Inferior parietal cortex (tissue), 1 donor: Measurements from ENCODE around the gene KAZN.
"Not testable (repeated sequence)": the region's sequence is repeated elsewhere in the genome, so short reads cannot be mapped to it uniquely, and the experiment has no call there.

ENCODE experiments used
- DNase-seq: peaks from one replicate; pipeline ENCODE4 v3.0.0-alpha.2; 2016; ENCODE audit errors: extremely low spot score

The KAZN gene

DNA sequence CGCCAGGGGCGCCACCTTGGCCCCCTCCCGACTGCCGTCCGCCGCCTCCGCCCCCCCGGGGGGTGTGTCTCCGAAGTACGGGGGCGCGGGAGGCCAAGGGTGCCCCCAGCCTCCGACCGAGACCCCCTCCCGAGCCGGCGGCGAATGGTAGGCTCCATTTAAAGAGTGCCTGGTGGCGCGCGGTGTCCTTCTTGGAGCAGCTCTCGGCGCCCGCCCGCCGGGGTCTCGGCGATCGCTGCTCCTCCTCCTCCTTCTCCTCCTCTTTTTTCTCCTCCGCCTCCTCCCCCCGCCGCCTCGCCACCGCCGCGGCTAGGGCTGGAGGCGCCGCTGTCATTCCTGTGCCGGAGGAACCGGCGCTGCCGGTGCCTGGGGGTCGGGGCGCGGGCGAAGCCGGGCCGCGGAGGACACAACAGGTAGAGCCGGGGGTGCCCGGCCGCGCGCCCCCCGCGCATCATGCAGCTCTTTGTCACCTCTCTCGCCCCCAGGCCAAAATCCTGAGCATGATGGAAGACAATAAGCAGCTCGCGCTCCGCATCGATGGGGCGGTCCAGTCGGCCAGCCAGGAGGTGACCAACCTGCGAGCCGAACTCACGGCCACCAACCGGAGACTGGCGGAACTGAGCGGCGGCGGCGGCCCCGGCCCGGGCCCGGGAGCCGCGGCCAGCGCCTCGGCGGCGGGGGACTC is at the start of gene KAZN:
Gene KAZN (plus strand): TSS at position 188 of the 685 bp plus-strand sequence.
- no peak for DNase-seq

DNA sequence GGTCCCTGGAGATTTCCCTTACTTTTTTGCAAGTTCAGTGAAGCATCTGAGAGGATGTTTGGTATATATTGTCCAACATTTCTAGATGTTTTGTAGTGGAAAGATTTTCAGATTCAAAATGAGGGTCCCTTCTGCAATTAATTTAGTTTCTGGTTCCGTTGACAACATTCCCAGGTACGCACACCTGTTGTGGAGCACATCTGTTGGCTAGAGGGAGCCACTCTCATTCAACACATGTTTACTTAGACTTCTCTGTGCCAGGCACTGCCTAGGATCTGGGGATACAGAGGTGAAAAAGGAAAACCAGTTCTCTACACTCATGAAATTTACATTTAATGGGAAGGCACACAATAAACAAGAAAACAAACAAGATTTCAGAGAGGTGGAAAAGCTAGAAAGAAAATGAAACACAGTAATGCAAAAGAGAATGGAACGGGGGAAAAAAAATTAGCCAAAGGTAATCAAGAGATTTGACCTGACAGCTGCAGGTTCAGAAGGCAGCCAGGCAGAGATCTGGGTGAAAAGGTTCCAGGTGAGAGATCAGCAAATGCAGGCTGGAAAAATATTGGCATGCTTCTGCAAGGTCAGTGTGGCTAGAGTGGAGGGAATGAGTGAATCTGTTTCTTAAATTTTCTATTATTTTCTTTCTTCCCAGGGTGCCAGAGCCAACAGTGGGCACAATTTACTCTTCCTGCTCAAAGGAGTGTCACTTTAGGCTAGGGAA is 48.4 kb upstream of the KAZN start:
- DNase-seq = no peak

DNA sequence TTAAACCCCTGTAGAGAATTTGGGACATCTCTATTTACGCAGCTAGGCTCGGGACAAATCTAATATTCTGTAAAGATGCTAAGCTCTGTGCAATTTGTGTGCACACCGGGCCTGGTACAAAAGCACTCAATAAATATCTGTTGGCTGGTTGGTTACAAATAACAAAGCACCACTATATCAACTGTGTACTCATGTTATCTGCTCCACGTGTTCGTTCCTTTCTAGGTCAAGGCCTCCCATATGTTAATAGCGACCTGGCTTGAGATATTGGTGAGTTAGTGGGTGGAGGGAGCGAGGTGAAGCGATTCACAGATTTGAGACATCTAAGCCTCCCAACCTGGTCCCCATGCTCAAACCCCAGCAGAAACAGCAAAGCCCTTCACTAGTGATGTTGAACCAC is 47.1 kb upstream of the KAZN start:
- no peak for DNase-seq

DNA sequence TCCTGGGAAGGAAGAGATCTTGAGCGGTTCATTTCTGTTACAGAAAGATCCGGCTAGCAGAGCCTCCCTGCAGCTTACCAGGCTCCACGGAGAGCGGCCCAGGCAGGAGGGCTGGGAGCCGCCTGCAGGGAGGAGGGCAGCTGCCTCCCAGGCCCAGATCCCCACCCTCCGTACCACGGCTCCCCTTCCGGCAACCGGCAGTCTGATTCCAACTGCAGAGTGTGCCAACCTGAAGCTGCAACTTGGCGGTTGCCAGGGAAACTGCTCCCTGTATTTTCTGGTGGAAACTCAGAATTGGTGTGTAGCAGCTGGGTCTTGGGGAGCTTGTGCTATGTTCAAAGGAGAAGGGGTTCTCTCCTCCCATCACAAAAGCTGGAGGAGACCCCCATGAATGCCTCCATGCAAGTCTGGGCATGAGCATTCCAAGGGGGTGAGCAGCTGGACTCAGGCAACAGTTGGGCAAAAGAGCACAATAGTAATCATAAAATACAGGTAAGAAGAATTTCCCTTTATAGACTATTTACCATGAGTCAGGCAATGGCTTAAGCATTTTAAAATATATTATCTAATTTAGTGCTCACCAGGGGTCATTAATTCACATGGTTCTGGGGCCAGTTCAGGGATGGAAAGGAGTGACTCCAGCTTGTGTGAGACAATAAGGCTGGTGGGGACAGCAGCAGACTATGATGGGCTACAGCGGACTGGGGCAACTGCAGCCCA is 46.1 kb upstream of the KAZN start:
- no peak for DNase-seq

DNA sequence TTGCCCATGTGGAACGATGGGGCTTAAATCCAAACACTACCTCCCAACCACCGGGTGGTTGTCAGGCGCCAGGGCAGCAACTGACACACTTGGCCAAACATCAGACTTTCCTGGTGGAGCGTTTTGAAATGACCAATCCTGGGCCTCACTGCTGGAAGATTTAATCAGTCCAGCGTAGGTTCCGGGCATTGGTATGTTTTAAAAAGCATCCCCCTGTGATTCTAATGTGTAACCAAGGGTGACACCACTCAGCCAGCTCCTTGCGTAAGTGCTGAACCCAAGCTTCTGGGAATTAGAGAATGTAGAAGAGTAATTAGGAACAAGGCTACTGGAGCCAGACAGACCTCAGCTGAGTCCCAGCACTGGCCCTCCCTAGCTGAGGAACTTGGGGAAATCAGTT is 44.8 kb upstream of the KAZN start:
- DNase-seq = no peak

DNA sequence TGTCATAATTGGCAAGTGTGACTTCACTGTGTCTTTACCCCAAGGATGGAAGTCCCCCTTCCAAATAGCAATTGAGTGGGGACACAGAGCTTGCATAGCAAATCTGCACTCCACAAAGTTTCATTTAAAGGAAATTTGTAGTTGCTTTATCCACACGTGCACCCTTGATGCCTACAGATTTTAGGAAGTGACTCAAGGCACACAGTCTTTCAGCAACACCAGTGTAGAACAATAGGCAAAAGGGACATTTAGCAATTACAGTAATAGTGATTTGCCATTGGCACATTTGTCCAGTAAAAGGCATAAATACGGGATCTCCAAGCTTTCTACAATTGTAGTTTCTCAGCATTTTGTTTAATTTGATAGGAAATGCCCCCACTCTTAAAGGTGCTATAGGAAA is 43.4 kb upstream of the KAZN start:
- DNase-seq = no peak

DNA sequence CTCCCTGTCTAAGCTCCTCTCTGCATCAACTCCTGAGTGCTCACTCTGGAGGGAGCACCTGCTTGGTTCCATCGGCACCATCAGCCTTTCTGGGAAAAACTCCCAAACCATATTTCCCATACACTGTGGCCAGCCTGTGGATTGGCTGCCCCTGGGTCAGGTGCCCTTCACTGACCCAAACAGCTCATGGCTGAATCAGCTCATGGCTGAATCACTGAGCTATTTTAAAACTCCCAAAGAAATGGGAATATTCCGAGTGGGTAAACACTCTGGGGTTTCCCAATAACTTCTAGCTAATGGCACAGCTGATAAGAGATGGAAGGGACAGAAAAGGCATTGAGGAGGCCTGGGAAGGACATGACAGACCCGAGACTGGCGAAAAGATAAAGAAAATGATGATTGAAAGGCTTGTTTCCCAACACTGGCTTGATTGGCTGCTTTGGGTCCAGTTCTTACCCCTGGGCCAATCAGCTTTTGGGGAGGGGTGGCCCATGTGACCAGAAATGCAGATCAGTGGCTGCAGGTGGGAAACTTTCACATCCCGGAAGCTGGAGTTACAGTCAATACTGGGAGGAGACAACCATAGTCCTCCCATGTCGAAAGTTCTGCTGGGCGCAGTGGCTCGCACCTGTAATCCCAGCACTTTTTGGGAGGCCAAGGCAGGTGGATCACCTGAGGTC is 37.3 kb upstream of the KAZN start:
- DNase-seq = no peak

DNA sequence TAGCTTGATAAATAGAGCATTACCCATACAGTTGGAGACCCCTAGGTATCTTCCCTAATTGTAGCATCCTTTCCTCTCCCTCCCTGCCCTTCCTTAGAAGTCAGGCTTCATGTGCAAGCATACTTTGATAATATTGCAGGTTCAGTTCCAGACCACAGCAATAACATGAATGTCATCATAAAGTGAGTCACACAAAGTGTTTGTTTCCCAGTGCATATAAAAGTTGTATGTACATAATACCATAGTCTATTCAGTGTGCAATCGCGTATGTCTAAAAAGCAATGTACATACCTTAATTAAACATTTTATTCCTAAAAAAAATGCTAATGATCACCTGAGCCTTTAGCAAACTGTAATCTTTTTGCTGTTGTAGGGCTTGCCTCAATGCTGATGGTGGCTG is 33.4 kb upstream of the KAZN start:
- no peak for DNase-seq

DNA sequence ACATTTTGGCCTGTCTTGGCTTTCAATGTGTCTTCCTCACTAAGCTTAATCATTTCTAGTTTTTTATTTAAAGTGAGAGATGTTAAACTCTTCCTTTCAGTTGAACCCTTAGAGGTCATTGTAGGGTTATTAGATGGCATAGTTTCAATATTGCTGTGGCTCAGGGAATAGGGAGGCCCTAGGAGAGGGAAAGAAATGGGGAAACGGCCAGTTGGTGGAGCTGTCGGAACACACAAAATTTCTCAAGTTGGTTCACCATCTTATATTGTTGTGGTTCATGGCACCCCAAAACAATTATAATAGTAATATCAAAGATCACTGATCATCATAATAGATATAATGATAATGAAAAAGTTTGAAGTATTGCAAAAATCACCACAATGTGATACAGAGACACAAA is 31.4 kb upstream of the KAZN start:
- DNase-seq = no peak

DNA sequence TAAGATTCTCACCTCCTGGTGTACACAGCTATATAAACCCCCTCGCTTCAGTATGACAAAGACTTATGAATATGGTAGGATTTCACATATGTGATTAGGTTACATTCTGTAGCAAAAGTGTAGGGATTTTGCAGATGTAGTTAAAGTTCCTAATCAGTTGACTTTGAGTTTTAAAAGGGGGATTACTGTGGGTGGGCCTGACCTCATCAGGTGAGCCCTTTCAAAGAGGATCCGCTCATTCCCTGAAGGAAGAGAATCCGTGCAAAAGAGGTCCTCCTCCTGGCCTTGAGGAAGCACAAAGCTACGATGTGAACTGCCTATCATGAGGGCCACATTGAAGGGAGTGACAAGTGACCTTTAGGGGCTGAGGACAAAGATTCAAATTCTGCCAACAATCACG is 30.6 kb upstream of the KAZN start:
- no peak for DNase-seq

DNA sequence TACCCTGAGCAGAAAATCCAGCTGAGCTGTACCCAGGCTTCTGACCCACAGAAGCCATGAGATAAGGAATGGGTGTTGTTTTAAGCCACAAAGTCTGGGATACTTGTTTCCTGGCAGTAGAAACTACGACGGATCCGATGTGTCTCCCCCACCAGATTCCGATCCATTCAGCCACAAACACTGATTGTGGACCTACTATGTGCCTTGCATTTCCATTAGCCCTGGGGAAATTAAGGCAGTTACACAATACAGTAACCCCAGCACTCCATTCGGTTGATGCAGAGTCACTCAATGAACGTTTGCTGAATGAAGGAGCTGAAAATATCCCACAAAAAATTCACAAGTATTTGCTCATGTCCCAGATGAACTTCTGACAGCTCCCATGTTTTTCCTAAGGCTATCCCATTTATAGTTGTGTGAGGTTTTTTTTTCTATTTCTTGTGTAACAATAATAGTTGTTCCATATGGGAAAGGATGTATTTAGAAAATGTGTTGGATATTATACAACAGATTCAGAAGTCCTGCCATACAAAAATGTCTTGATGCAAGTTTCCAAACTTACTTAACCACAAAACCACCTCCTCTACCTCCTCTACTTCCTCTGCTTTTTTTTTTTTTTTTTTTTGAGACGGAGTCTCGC is 29.6 kb upstream of the KAZN start:
- DNase-seq = no peak

DNA sequence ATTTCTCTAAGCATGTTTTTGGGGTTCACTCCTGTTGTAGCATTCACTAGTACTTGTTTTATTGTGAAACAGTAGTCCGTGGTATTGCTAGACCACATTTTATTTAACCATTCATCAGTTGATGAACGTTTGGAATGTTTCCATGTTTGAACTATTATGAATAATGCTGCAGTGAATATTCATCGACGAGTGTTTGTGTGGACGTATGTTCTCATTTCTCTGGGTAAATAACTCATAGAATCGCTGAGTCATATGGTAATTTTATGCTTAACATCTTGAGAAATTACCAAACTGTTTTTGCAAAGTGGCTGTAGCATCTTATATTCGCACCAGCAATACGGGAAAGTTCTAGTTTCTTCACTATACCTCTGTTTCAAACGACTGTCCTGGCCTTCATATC is 28.0 kb upstream of the KAZN start:
- no peak for DNase-seq

DNA sequence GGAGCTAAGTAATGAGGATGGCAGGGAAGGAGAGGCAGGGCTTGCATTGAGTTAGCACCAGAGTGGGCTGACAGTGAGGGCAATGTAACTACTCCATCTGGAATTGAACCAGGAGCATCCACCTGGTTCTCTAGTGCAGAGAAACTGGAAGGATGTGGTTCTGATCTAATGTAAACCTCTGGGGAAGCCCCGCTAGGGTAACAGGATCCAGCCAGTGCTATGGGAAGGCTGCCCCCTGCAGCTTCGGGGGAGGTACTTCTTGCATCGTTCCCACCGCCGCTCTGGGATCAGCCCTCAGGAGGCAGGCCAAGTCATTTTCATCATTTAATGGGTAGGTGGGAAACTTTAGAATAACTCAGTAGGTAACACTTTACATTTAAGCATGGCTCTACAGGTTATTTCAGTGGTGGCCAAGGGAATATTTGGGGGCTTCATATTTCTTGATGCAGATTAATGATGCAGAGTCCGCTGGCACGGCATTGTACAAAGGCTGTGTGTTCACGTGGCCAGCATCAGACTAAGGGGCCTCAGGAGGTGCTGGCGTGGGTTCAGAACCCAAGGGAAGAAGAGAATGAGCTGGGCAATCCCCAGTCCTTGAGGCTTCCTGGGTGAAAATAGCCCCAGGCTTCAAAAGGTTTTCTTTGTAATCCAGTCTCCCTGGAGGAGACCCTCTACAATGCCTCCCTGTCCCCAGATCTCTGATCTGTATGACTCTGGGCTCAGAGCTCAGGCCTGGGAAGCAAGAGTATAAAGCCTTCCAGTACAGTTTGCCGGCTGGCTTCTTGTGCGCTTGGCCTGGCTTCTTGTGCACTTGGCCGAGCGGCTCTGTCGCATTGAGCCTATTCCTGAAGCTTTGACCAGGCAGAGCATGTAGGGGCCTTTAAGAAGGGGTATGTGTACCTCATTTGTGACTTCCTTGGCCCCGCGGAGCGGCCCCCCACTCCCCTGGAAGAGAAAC is 26.4 kb upstream of the KAZN start:
- DNase-seq = peak; percentile 18

DNA sequence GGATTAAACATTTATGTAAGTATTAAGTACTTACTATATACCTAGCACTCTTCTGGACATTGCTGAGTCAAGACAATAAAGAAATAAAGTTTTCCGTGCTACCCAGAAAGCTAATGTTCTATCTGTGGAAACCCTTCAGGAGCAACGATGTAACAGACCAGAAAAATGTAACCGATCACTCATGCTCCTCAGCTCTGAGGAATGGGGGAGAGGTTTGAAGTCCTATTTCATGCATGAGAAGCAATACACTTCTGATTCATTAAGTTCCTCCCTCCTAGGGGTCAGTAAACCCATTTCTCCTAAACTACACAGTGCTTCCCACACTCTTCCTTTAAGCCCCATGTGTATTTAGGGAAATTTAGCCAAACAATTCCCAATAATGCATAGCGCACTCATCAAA is 25.6 kb upstream of the KAZN start:
- no peak for DNase-seq

DNA sequence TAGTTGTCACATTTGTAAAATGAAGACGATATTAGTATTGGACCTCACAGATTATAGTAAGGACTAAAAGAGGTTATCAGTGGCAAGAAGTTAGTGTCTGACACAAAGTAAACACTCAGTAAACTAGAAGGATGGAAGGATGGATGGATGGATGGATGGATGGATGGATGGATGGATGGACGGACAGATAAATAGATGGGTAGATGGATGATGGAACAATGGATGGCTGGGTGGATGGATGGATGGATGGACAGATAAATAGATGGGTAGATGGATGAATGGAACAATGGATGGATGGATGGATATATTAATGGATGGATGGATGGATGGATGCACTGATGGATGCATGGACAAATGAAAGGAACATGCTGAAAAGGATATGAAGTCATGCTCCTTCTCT is 22.3 kb upstream of the KAZN start:
- DNase-seq = no peak

DNA sequence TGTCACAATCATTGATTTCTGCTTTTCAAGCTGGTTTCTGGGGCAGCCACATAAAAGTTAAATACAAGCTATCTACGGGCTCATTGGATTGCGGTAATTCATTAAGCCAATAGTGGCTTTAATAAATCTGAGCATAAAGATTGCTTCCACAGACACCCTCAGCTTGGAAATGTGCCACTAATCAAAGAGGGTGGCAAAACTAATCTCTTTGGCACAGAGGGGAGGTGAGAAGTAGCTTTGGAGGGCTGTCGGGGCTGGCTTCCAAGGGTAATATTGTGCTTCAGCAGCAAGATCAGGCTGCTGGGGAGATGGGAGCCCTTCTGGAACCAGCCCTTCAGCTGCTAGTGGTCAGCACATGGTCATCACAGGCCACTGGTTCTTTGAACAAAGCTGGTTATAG is 21.2 kb upstream of the KAZN start:
- DNase-seq = no peak

DNA sequence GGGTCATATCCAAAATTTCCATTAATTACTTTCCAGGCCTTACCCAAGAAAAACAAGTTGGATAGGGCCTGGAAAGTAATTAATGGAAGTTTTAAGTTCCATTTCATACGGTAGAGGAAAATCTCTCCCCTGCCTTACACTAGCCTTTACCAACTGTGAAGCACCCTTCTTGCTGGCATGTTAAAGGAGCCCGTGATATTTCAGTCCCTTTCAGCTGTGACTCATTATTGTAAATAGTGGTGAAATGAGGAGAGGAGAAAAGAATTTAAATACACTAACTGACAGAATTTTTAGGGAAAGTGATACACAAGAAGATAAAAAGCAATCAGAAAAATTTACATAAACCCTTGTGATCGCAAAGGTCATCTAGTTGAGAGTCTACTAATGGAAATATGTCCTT is 20.3 kb upstream of the KAZN start:
- DNase-seq = no peak

DNA sequence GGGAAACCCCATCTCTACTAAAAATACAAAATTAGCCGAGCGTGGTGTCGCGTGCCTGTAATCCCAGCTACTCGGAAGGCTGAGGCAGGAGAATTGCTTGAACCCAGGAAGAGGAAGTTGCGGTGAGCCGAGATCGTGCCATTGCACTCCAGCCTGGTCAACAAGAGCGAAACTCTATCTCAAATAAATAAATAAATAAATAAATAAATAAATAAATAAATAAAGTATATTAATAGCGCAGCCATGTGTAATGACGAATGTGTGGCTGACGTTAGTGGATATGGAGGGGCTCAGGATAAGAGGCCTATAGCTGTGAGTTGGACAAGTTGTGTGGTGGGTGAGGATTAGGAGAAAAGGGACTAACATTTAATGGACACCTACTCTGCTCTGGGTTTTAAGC is 18.2 kb upstream of the KAZN start:
- DNase-seq = not testable (repeated sequence)

DNA sequence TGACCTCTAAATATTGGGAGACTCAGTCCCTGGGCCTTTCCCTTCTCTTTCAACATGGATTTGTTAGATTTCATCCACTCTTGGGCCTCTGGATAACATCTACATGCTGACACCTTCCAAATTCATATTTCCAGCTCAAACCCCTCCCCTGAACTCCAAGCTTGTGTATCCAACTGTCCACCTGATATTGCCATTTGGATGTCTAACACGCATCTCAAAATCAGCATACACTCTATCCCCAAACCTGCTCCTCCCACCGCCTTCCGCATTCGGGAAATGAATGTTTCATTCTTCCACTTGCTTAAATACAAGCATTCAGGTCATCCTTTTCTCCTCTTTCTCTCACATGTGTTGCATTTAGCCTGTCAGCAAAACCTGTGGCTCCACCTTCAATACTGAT is 17.5 kb upstream of the KAZN start:
- DNase-seq = no peak

DNA sequence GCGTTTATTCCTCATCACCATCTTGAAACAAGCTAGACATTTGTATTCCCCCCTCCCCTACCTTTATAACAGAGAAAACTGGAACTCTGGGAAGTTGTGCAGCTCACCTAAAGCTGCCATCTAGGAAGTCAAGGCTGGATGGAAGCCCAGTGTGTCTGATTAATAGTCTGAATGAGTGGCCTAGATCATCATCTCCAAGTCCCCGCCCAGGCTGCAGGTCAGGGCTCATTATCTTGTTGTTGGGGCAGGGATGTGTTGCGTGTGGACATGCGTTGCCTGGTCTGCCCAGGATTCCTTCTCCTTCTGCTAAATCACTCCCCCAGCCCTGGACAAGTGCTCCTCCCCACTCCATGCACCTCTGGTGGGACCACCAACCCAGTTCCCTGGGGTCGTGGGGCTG is 14.7 kb upstream of the KAZN start:
- no peak for DNase-seq

DNA sequence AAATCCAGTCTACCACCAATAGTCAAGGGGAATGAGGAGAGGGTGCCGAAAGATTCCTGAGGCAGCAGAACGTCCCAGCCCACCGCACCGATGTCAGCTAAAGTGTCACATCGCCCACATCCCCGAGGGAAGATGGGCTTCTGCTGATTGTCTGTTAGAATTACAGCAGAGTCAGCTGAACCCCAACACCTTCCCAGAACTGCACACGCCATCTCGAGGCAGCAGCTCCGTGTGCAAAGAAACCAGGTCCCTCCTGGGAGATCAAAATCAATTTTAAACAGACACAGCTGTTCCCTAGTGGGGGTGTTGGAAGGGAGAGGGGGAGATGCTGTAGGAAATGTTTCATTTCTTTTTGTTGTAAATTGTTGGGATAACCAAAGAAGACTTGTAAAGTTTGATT is 12.8 kb upstream of the KAZN start:
- no peak for DNase-seq
